Psoas muscle (tissue), 8 donors: ENCODE data around the gene DIRAS1. TPM values are rescaled to one million over a fixed set of nuclear protein-coding genes. Genes with fewer than 3 reads are reported as not detected.
"Not testable (repeated sequence)": the region's sequence is repeated elsewhere in the genome, so short reads cannot be mapped to it uniquely, and the experiment has no call there.

Source experiments
- ATAC-seq, 4 donors: fragments of 200-7000 bp; cut with Tn5 transposase; one replicate each; pipeline ENCODE4 v1.9.1; 2020; ENCODE audit warnings: moderate library complexity in 3 of 4, mild to moderate bottlenecking in 2 of 4
- DNase-seq, 2 donors: peaks; one replicate each; pipeline ENCODE4 v3.0.0-alpha.2; 2020
- H3K27ac ChIP-seq: fragments of 200-600 bp; one replicate; pipeline ENCODE4 v1.8.0; 2022
- H3K27me3 ChIP-seq, 3 donors: fragments of 200-600 bp in 1 of 3; one replicate each; pipeline versions ENCODE4 v1.6.1 to v1.8.0; 2013 to 2022; ENCODE audit warnings: low read length in 2 of 3, mild to moderate bottlenecking in 2 of 3, moderate library complexity in 1 of 3; ENCODE audit not compliant: insufficient read depth in 3 of 3
- H3K36me3 ChIP-seq, 2 donors: fragments of 200-600 bp in 1 of 2; one replicate each; pipeline versions ENCODE4 v1.6.1 to v1.8.0; 2013 to 2022; ENCODE audit warnings: low read depth in 1 of 2, mild to moderate bottlenecking in 1 of 2, moderate library complexity in 1 of 2; ENCODE audit not compliant: insufficient read depth in 1 of 2
- H3K4me1 ChIP-seq: fragments of 200-600 bp; one replicate; pipeline ENCODE4 v1.8.0; 2022
- H3K4me3 ChIP-seq: fragments of 200-600 bp; one replicate; pipeline ENCODE4 v1.8.0; 2022; ENCODE audit warnings: mild to moderate bottlenecking
- H3K9me3 ChIP-seq: fragments of 200-600 bp; one replicate; pipeline ENCODE4 v1.8.0; 2022
- WGBS, 3 donors: extraction: QIAGEN DNeasy Blood & Tissue Kit; methylation state at CpG; one replicate each; pipeline versions ENCODE4 v1.1.6 to v1.1.7; 2013; 5-methylcytosine and 5-hydroxymethylcytosine counted together
- intact Hi-C, 2 donors: fragments of 100-400 bp; cut with DNase I; formaldehyde crosslinking; loops; one replicate each; pipeline versions ENCODE4 v1.11.0 to v1.14.2; 2022
- polyA plus RNA-seq, 3 donors: library from polyadenylated mRNA; stranded (reverse); fragments of 200-250 nt; gene quantifications; one replicate each; pipeline ENCODE4 v1.2.3, GENCODE V29; 2013
- total RNA-seq, 4 donors: library from RNA; stranded (reverse); fragmentation: NEBNext Ultra II Directional in 2 of 4; extraction: Animal tissue kit (Norgen Biotek cat#: 25700) in 2 of 4; gene quantifications; one replicate each; pipeline versions ENCODE4 v1.2.1 to v1.2.4, GENCODE V29; 2021 to 2023
- TF ChIP-seq, protein P1 (sequence below): fragments of 200-600 bp; IDR thresholded peaks from one replicate; pipeline ENCODE4 v1.8.0; 2022; ENCODE audit warnings: antibody characterized with exemption
- donor health status: healthy with polysubstance abuse.
- donor health status: DM: no; HTN: no; CAD: no; lungs with moderate emphysema.
- donor health status: Bipolar disorder and iron deficiency.
- donor health status: healthy.
- donor health status: DM: yes; HTN: yes; CAD: no.
- donor health status: DM: no; HTN: no; CAD: no.
- donor health status: DM: no; HTN: no; CAD: no.
- donor health status: DM: yes; HTN: yes; CAD: no.

The DIRAS1 gene
- total and polyA plus RNA-seq, 7 donors, result 0.13 to 29.9 (median 1.8) TPM

DNA sequence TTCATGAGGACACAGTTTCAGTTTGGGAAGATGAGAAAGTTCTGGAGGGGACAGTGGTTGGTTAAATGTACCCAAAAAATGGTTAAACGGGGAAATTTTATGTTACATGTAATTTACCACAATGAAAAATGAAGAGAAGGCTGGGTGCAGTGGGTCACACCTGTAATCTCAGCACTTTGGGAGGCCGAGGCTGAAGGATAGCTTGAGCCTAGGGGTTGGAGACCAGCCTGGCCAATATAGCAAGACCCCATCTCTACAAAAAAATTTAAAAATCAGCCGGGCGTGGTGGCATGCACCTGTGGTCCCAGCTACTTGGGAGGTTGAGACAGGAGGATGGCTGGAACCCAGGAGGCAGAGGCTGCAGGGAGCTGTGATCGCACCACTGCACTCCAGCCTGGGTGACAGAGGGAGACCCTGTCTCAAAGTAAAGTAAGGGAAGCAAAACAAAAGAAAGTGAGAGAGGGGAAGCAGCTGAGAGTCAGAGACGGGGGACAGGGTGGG lies 35.9 kb downstream of the DIRAS1 start:
- ATAC-seq (no peak), DNase-seq (no peak)
- intact Hi-C loops, result no loop called here
- Histone ChIP-seq H3K4me1 (no peaks in the 10 kb centered on the region), H3K27me3 (no peaks in the 10 kb centered on the region), H3K27ac (no peak overlapping the region), H3K4me3 (no peak overlapping the region), H3K36me3 (no peaks in the 10 kb centered on the region), H3K9me3 (no peaks in the 10 kb centered on the region)
- 90 to 95% (median 90%) methylated on average over 6 of the region's 6 CpGs for WGBS, 3 donors
- TF ChIP-seq, protein P1, sequence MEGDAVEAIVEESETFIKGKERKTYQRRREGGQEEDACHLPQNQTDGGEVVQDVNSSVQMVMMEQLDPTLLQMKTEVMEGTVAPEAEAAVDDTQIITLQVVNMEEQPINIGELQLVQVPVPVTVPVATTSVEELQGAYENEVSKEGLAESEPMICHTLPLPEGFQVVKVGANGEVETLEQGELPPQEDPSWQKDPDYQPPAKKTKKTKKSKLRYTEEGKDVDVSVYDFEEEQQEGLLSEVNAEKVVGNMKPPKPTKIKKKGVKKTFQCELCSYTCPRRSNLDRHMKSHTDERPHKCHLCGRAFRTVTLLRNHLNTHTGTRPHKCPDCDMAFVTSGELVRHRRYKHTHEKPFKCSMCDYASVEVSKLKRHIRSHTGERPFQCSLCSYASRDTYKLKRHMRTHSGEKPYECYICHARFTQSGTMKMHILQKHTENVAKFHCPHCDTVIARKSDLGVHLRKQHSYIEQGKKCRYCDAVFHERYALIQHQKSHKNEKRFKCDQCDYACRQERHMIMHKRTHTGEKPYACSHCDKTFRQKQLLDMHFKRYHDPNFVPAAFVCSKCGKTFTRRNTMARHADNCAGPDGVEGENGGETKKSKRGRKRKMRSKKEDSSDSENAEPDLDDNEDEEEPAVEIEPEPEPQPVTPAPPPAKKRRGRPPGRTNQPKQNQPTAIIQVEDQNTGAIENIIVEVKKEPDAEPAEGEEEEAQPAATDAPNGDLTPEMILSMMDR, result no peak

- H3K4me1 ChIP-seq, result no peaks in the 10 kb centered on the region
- H3K27me3 ChIP-seq, result no peaks in the 10 kb centered on the region
- WGBS, 3 donors, result 76 to 85% (median 82%) methylated on average over 20 of the region's 20 CpGs
- intact Hi-C loops, result no loop called here
- DNase-seq (no peak), ATAC-seq (no peak)
- no peak overlapping the region for H3K27ac ChIP-seq
- H3K36me3 ChIP-seq, result no peaks in the 10 kb centered on the region
- no peak overlapping the region for H3K4me3 ChIP-seq
- H3K9me3 ChIP-seq, result no peaks in the 10 kb centered on the region
- TF ChIP-seq, protein P1, result no peak
Measured at GRCh38 chr19:2683430-2684003, 37.7 kb downstream of the DIRAS1 start.

GRCh38 chr19:2680808-2681207 lies 40.4 kb downstream of the DIRAS1 start:
- H3K36me3 ChIP-seq, result no peaks in the 10 kb centered on the region
- no peak for ATAC-seq

GRCh38 chr19:2679439-2679838 lies 41.7 kb downstream of the DIRAS1 start:
- TF ChIP-seq, protein P1, result no peak
- H3K4me3 ChIP-seq, result no peak overlapping the region
- no peak for ATAC-seq
- H3K36me3 ChIP-seq, result no peaks in the 10 kb centered on the region
- no peaks in the 10 kb centered on the region for H3K27me3 ChIP-seq
- H3K27ac ChIP-seq, result no peak overlapping the region
- intact Hi-C loops, result no loop called here
- H3K4me1 ChIP-seq, result no peaks in the 10 kb centered on the region
- 79 to 90% (median 86%) methylated on average over 2 of the region's 2 CpGs for WGBS, 3 donors
- H3K9me3 ChIP-seq, result no peaks in the 10 kb centered on the region
- DNase-seq, result no peak

More at GRCh38 chr19:2680808-2681207, 40.4 kb downstream of the DIRAS1 start:
- no peaks in the 10 kb centered on the region for H3K9me3 ChIP-seq
- intact Hi-C loops, result no loop called here
- TF ChIP-seq, protein P1, result no peak
- H3K27me3 ChIP-seq, result no peaks in the 10 kb centered on the region
- no peak overlapping the region for H3K4me3 ChIP-seq
- no peak for DNase-seq
- no peaks in the 10 kb centered on the region for H3K4me1 ChIP-seq
- no peak overlapping the region for H3K27ac ChIP-seq
- 90 to 93% (median 91%) methylated on average over 11 of the region's 11 CpGs for WGBS, 3 donors

DNA sequence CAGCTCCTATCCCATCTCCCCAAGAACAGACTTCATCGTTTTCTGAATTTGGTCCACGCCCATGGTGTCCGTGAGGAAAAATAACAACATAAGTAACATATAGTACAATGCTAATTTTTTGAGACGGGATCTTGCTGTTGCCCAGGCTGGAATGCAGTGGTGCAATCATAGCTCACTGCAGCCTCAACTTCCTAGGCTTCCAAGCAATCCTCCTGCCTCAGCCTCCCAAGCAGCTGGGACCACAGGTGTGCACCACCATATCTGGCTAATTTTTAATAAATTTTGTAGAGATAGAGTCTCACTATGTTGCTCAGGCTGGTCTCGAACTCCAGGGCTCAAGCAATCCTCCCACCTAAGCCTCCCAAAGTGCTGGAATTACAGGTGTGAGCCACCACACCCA lies 42.2 kb downstream of the DIRAS1 start:
- DNase-seq, result not testable (repeated sequence)

More for the DNA sequence above, 42.2 kb downstream of the DIRAS1 start:
- H3K36me3 ChIP-seq, H3K27me3 ChIP-seq, H3K4me3 ChIP-seq, H3K27ac ChIP-seq, H3K9me3 ChIP-seq, H3K4me1 ChIP-seq, intact Hi-C loops, ATAC-seq: not testable (repeated sequence)
- WGBS, 3 donors, result 91 to 92% (median 92%) methylated on average over 5 of the region's 5 CpGs
